CD14-positive monocyte (primary cell): ENCODE results near the gene KNSTRN. TPM values are rescaled to one million over a fixed set of nuclear protein-coding genes. Genes with fewer than 3 reads are reported as not detected.

Experiments
- DNase-seq, 3 donors: peaks; one replicate each; pipeline ENCODE4 v3.0.0-alpha.2; 2011 to 2022
- H2AFZ ChIP-seq: 2 replicates; pipeline ENCODE4 v1.6.0; 2012; ENCODE audit warnings: mild to moderate bottlenecking, low read depth, low read length, inconsistent platforms; ENCODE audit not compliant: insufficient read depth, poor library complexity, severe bottlenecking
- H3K27ac ChIP-seq, 2 donors: 1 replicate in 1 of 2; 2 replicates in 1 of 2; pipeline ENCODE4 v1.5.1; 2012 to 2013; ENCODE audit warnings: low read length in 2 of 2, control low read depth in 1 of 2, inconsistent platforms in 1 of 2, low read depth in 1 of 2, mild to moderate bottlenecking in 1 of 2
- H3K27me3 ChIP-seq, 2 donors: one replicate each; pipeline versions ENCODE4 v1.6.0 to v1.6.1; 2011 to 2013; ENCODE audit warnings: low read length in 2 of 2; ENCODE audit not compliant: control insufficient read depth in 2 of 2, insufficient read depth in 2 of 2
- H3K36me3 ChIP-seq, 2 donors: replicated peaks in 1 of 2; 1 replicate in 1 of 2; 2 replicates in 1 of 2; pipeline versions ENCODE4 v1.5.1 to v1.6.1; 2012 to 2013; ENCODE audit warnings: low read length in 2 of 2, control low read depth in 1 of 2, inconsistent platforms in 1 of 2, mild to moderate bottlenecking in 1 of 2; ENCODE audit not compliant: insufficient read depth in 2 of 2, control insufficient read depth in 1 of 2
- H3K4me1 ChIP-seq, 2 donors: 1 replicate in 1 of 2; 2 replicates in 1 of 2; pipeline versions ENCODE4 v1.5.1 to v1.6.1; 2012 to 2013; ENCODE audit warnings: low read length in 2 of 2, control low read depth in 1 of 2, inconsistent platforms in 1 of 2, mild to moderate bottlenecking in 1 of 2, moderate library complexity in 1 of 2; ENCODE audit not compliant: insufficient read depth in 2 of 2, control insufficient read depth in 1 of 2
- H3K4me2 ChIP-seq: replicated peaks from 2 replicates; pipeline ENCODE3; 2012; ENCODE audit warnings: low read length, moderate library complexity, mild to moderate bottlenecking; ENCODE audit not compliant: poor library complexity, severe bottlenecking; ENCODE audit errors: extremely low read depth
- H3K4me3 ChIP-seq, 3 experiments: fragments of 200-600 bp in 1 of 3; sonication (generic) in 1 of 3; replicated peaks in 1 of 3; 1 replicate in 2 of 3; 2 replicates in 1 of 3; pipeline ENCODE4 v1.5.1; 2011 to 2013; ENCODE audit warnings: low read length in 3 of 3, mild to moderate bottlenecking in 3 of 3, control low read depth in 2 of 3, low read depth in 2 of 3, inconsistent platforms in 1 of 3, moderate library complexity in 1 of 3
- H3K79me2 ChIP-seq: 2 replicates; pipeline ENCODE4 v1.6.0; 2012; ENCODE audit warnings: mild to moderate bottlenecking, control low read depth, inconsistent platforms, low read length, moderate library complexity; ENCODE audit not compliant: insufficient read depth
- H3K9ac ChIP-seq: 2 replicates; pipeline ENCODE4 v1.6.0; 2017; ENCODE audit warnings: low read length, mild to moderate bottlenecking; ENCODE audit not compliant: insufficient read depth, poor library complexity, severe bottlenecking
- H3K9me3 ChIP-seq, 2 donors: replicated peaks in 1 of 2; 1 replicate in 1 of 2; 2 replicates in 1 of 2; pipeline versions ENCODE4 v1.5.1 to v1.6.1; 2012 to 2013; ENCODE audit warnings: low read length in 2 of 2, control low read depth in 1 of 2; ENCODE audit not compliant: control insufficient read depth in 1 of 2, insufficient read depth in 1 of 2
- H4K20me1 ChIP-seq: 2 replicates; pipeline ENCODE4 v1.6.0; 2012; ENCODE audit warnings: mild to moderate bottlenecking, low read length, control low read depth, moderate library complexity; ENCODE audit not compliant: insufficient read depth
- H3K27ac Mint-ChIP-seq, 7 donors: one replicate each; pipeline ENCODE4 v1.8.0; 2020; ENCODE audit warnings: mild to moderate bottlenecking in 7 of 7, mixed read lengths in 7 of 7, moderate library complexity in 6 of 7, inconsistent platforms in 2 of 7
- H3K27me3 Mint-ChIP-seq, 3 donors: one replicate each; pipeline ENCODE4 v1.8.0; 2021 to 2022; ENCODE audit warnings: low read depth in 3 of 3, mild to moderate bottlenecking in 3 of 3, mixed read lengths in 3 of 3, moderate library complexity in 3 of 3, inconsistent platforms in 1 of 3
- H3K36me3 Mint-ChIP-seq, 2 donors: one replicate each; pipeline ENCODE4 v1.8.0; 2020; ENCODE audit warnings: mixed read lengths in 2 of 2, inconsistent platforms in 1 of 2, mild to moderate bottlenecking in 1 of 2
- H3K4me1 Mint-ChIP-seq: one replicate; pipeline ENCODE4 v1.8.0; 2020; ENCODE audit warnings: mild to moderate bottlenecking, mixed read lengths
- H3K4me3 Mint-ChIP-seq, 2 donors: one replicate each; pipeline ENCODE4 v1.8.0; 2020; ENCODE audit warnings: mild to moderate bottlenecking in 2 of 2, mixed read lengths in 2 of 2, moderate library complexity in 1 of 2
- H3K9me3 Mint-ChIP-seq, 7 donors: one replicate each; pipeline ENCODE4 v1.8.0; 2020 to 2022; ENCODE audit warnings: mixed read lengths in 7 of 7, mild to moderate bottlenecking in 6 of 7, moderate library complexity in 6 of 7, inconsistent platforms in 2 of 7
- WGBS: methylation state at CpG from one replicate; pipeline ENCODE4 v1.1.5; 2013; ENCODE audit warnings: missing lambda C conversion rate; ENCODE audit not compliant: insufficient coverage; 5-methylcytosine and 5-hydroxymethylcytosine counted together
- intact Hi-C, 2 donors: fragments of 100-400 bp; cut with micrococcal nuclease; formaldehyde crosslinking; loops; one replicate each; pipeline versions ENCODE4 v1.15.0 to v1.15.1; 2023
- polyA plus RNA-seq, 3 donors: library from polyadenylated mRNA; depleted of rRNA in 1 of 3; unstranded in 2 of 3; stranded (reverse) in 1 of 3; fragments of 300-500 nt in 2 of 3; fragments of >200 nt in 1 of 3; fragmentation: Illumina TruSeq in 2 of 3; gene quantifications; 1 replicate in 2 of 3; 2 replicates in 1 of 3; pipeline ENCODE4 v1.2.3, GENCODE V29; 2012 to 2021
- TF ChIP-seq, protein P1 (sequence below): fragments of 200-600 bp; IDR thresholded peaks from one replicate; pipeline ENCODE4 v1.8.0; 2022; ENCODE audit warnings: antibody characterized with exemption, mild to moderate bottlenecking

The KNSTRN gene
- polyA plus RNA-seq, 3 donors = 5.4 to 10.0 (median 7.9) TPM

DNA sequence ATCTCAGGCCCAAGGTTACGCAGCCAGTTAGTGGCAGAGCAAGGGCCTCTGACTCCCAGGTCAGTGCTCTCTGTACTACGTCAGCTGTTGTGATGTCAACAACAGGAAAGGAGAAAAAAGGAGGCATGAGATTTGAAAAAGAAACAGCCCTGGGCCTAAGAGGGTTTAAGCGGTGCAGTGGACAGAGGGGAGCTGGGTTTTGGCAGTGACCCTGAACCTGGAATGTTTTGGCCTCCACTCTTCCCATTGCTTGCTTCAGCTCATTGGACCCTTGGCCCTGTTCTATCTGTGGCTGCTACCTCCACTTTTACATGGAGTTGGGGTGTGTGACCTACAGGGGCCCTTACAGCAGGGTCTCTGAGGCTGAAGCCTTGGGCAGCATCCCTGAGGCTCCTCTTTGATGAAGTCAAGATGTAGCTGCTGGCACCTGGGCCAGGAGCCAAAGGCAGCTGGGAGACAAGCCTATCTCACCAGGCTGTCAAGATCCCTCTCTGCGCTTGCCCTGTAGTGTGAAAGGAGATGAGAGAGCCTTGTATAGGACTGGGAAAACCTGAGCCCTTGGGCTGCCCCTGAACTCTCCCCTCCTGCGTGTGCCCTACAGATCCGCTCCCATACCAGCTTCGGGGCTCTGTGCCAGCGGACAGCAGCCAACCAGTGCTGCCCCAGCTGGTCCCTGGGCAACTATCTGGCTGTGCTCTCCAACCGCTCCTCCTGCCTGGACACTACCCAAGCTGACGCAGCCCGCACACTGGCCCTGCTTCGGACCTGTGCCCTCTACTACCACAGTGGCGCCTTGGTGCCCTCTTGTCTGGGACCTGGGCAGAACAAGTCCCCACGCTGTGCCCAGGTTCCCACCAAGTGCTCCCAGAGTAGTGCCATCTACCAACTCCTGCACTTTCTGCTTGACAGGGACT lies 15.8 kb upstream of the KNSTRN start:
- H3K9me3 ChIP-seq = no peaks in the 10 kb centered on the region
- peaks cover 0 to 3% of the 10 kb centered on the region in 2 donors for H3K36me3 ChIP-seq
- Mint-ChIP-seq H3K36me3 (peaks cover 13 to 14% of the 10 kb centered on the region in 2 donors), H3K4me1 (peaks cover 20% of the 10 kb centered on the region), H3K27me3 (peaks cover 2 to 9% (median 6%) of the 10 kb centered on the region in 3 donors), H3K9me3 (no peaks in the 10 kb centered on the region), H3K4me3 (peak overlapping the region; percentile 76 to 91), H3K27ac (peak overlapping the region in 2 of 7 donors; percentile 37 to 83)
- DNase-seq = no peak
- TF ChIP-seq, protein P1, sequence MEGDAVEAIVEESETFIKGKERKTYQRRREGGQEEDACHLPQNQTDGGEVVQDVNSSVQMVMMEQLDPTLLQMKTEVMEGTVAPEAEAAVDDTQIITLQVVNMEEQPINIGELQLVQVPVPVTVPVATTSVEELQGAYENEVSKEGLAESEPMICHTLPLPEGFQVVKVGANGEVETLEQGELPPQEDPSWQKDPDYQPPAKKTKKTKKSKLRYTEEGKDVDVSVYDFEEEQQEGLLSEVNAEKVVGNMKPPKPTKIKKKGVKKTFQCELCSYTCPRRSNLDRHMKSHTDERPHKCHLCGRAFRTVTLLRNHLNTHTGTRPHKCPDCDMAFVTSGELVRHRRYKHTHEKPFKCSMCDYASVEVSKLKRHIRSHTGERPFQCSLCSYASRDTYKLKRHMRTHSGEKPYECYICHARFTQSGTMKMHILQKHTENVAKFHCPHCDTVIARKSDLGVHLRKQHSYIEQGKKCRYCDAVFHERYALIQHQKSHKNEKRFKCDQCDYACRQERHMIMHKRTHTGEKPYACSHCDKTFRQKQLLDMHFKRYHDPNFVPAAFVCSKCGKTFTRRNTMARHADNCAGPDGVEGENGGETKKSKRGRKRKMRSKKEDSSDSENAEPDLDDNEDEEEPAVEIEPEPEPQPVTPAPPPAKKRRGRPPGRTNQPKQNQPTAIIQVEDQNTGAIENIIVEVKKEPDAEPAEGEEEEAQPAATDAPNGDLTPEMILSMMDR = no peak
- WGBS = 96% methylated on average over 12 of the region's 14 CpGs
- no peak overlapping the region for H3K27ac ChIP-seq
- peak overlapping the region; percentile 94 for H2AFZ ChIP-seq
- peaks cover 16 to 25% of the 10 kb centered on the region in 2 donors for H3K4me1 ChIP-seq
- intact Hi-C loops = loop anchor here (5.0 kb wide), 2 partner anchors 41 to 56 kb away; partner anchors contain the start of gene IVD (in 1 of the 2)
- H3K79me2 ChIP-seq = no peaks in the 10 kb centered on the region
- H3K4me3 ChIP-seq = peak overlapping the region in 1 of 3 experiments; percentile 78
- H4K20me1 ChIP-seq = peaks cover 3% of the 10 kb centered on the region
- no peak overlapping the region for H3K9ac ChIP-seq
- peak overlapping the region; percentile 97 for H3K4me2 ChIP-seq
- no peaks in the 10 kb centered on the region for H3K27me3 ChIP-seq

DNA sequence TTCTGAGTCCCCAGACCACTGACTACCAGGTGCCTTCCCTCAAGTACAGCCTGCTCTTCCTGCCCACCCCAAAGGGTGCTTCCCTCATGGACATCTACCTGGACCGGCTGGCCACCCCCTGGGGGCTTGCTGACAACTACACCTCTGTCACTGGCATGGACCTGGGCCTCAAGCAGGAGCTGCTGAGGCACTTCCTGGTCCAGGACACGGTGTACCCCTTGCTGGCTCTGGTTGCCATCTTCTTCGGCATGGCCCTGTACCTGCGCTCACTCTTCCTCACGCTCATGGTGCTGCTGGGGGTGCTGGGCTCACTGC lies 15.2 kb upstream of the KNSTRN start:
- Histone ChIP-seq H3K4me1 (peaks cover 16 to 25% of the 10 kb centered on the region in 2 donors), H3K79me2 (no peaks in the 10 kb centered on the region), H3K27ac (no peak overlapping the region), H3K9me3 (no peaks in the 10 kb centered on the region), H3K4me3 (peak overlapping the region; percentile 41 to 78 (median 62)), H2AFZ (peak overlapping the region; percentile 94), H4K20me1 (peaks cover 3% of the 10 kb centered on the region), H3K27me3 (no peaks in the 10 kb centered on the region), H3K36me3 (peaks cover 0 to 3% of the 10 kb centered on the region in 2 donors), H3K9ac (peak overlapping the region; percentile 53), H3K4me2 (peak overlapping the region; percentile 97)
- no peak for DNase-seq
- peak overlapping the region; percentile 76 to 91 for H3K4me3 Mint-ChIP-seq
- H3K4me1 Mint-ChIP-seq = peaks cover 22% of the 10 kb centered on the region
- intact Hi-C loops = loop anchor here (5.0 kb wide), 2 partner anchors 40 to 55 kb away; partner anchors contain the start of gene IVD (in 1 of the 2)
- H3K27ac Mint-ChIP-seq = peak overlapping the region in 3 of 7 donors; percentile 4 to 83 (median 58)
- 66% methylated on average over 5 of the region's 5 CpGs for WGBS
- TF ChIP-seq, protein P1 = no peak
- peaks cover 11% of the 10 kb centered on the region in 2 donors for H3K36me3 Mint-ChIP-seq
- H3K9me3 Mint-ChIP-seq = no peaks in the 10 kb centered on the region
- H3K27me3 Mint-ChIP-seq = peaks cover 2 to 12% (median 6%) of the 10 kb centered on the region in 3 donors
